Fibroblast of the conjunctiva (primary cell): ENCODE measurements around the gene MOB3A.

Experiments
- DNase-seq: peaks from one replicate; pipeline ENCODE4 v3.0.0-alpha.2; 2010; ENCODE audit warnings: low read depth

The MOB3A gene

GRCh38 chr19:2033115-2033824 is 62.9 kb downstream of the MOB3A start:
- no peak for DNase-seq

GRCh38 chr19:2032296-2032941 is 63.7 kb downstream of the MOB3A start:
- DNase-seq = peak; percentile 84

GRCh38 chr19:2027361-2027760 is 68.8 kb downstream of the MOB3A start:
- DNase-seq = peak; percentile 84

GRCh38 chr19:2026770-2027169 is 69.4 kb downstream of the MOB3A start:
- DNase-seq = no peak

- DNase-seq = no peak
These were observed 73.8 kb downstream of the MOB3A start for GRCh38 chr19:2022289-2022688.

- no peak for DNase-seq
These were observed 74.5 kb downstream of the MOB3A start for GRCh38 chr19:2021453-2022140.
